Ascending aorta (tissue), 2 donors: ENCODE measurements around the gene PRKACA. TPM values are rescaled to one million over a fixed set of nuclear protein-coding genes. Genes with fewer than 3 reads are reported as not detected.

Experiments used
- DNase-seq, 2 donors: peaks; one replicate each; pipeline ENCODE4 v3.0.0-alpha.2; 2019; ENCODE audit warnings: low spot score in 2 of 2
- H3K27ac ChIP-seq, 2 donors: fragments of 200-600 bp; sonication (generic); one replicate each; pipeline ENCODE4 v1.5.1; 2016 to 2017; ENCODE audit warnings: mild to moderate bottlenecking in 1 of 2
- H3K27me3 ChIP-seq: fragments of 200-600 bp; sonication (generic); one replicate; pipeline ENCODE4 v1.5.1; 2017
- H3K36me3 ChIP-seq, 2 donors: fragments of 200-600 bp; sonication (generic); one replicate each; pipeline ENCODE4 v1.5.1; 2016
- H3K4me1 ChIP-seq, 2 donors: fragments of 200-600 bp; sonication (generic); one replicate each; pipeline ENCODE4 v1.5.1; 2016 to 2017; ENCODE audit warnings: mild to moderate bottlenecking in 1 of 2
- H3K4me3 ChIP-seq, 2 donors: fragments of 200-600 bp; sonication (generic); one replicate each; pipeline ENCODE4 v1.5.1; 2016 to 2017; ENCODE audit warnings: mild to moderate bottlenecking in 1 of 2
- H3K9me3 ChIP-seq, 2 donors: fragments of 200-600 bp; sonication (generic); one replicate each; pipeline ENCODE4 v1.5.1; 2016
- intact Hi-C: fragments of 100-400 bp; cut with DNase I; formaldehyde crosslinking; loops from one replicate; pipeline ENCODE4 v1.15.1; 2023
- total RNA-seq: library from RNA; depleted of rRNA; stranded (reverse); fragments of >200 nt; gene quantifications from one replicate; pipeline ENCODE4 v1.1.0, GENCODE V29; 2016
- TF ChIP-seq, protein P1 (sequence below), 3 experiments: fragments of 200-600 bp in 2 of 3; fragments of 450-650 bp in 1 of 3; sonication (generic) in 2 of 3; IDR thresholded peaks; one replicate each; pipeline ENCODE4 v1.5.1; 2016 to 2019; ENCODE audit warnings: antibody characterized with exemption in 3 of 3, mild to moderate bottlenecking in 1 of 3, moderate library complexity in 1 of 3

PRKACA gene
- total RNA-seq, 1 donor from 2014 or later = 92.6 TPM

DNA sequence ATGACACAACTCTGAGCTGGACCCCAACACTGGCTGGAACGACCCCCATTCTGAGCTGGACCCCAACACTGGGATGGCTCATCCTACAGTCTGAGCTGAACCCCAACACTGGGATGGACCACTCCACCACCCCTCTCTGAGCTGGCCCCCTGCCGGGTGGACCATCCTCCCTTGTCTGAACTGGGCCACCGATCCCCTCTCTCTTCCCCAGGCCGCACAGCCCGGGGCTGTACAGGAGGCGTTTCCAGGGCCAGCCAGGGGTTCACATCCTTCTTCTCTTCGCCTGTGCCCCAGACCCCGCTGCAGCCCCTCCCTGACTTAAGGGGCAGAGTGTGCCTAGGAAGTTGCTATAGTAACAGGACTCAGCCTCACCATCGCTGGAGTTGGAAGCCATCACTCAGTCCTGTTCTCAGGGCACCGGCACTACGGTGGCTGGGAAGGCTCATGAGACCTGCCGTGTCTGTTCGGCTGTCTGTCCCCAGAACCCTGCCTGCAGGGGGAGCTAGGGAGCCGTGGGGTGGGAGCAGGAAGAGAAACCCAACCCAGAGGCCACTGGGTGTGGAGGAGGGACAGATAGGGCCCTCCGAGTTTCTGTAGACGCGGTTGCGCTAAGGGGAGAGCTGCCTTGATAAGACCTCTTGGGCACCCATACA is 3.7 kb downstream of the PRKACA start:
- TF ChIP-seq, protein P1, sequence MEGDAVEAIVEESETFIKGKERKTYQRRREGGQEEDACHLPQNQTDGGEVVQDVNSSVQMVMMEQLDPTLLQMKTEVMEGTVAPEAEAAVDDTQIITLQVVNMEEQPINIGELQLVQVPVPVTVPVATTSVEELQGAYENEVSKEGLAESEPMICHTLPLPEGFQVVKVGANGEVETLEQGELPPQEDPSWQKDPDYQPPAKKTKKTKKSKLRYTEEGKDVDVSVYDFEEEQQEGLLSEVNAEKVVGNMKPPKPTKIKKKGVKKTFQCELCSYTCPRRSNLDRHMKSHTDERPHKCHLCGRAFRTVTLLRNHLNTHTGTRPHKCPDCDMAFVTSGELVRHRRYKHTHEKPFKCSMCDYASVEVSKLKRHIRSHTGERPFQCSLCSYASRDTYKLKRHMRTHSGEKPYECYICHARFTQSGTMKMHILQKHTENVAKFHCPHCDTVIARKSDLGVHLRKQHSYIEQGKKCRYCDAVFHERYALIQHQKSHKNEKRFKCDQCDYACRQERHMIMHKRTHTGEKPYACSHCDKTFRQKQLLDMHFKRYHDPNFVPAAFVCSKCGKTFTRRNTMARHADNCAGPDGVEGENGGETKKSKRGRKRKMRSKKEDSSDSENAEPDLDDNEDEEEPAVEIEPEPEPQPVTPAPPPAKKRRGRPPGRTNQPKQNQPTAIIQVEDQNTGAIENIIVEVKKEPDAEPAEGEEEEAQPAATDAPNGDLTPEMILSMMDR (IDR thresholded peaks at IDR 0.05) = peak in 1 of 3 experiments; percentile 6
- peak overlapping the region; percentile 85 to 90 for H3K27ac ChIP-seq
- H3K4me1 ChIP-seq = peaks cover 24 to 68% of the 10 kb centered on the region in 2 donors
- peak overlapping the region; percentile 25 to 54 for H3K4me3 ChIP-seq
- no peaks in the 10 kb centered on the region for H3K27me3 ChIP-seq
- H3K9me3 ChIP-seq = no peaks in the 10 kb centered on the region
- H3K36me3 ChIP-seq = no peaks in the 10 kb centered on the region
- DNase-seq = no peak
- intact Hi-C loops = no loop called here

DNA sequence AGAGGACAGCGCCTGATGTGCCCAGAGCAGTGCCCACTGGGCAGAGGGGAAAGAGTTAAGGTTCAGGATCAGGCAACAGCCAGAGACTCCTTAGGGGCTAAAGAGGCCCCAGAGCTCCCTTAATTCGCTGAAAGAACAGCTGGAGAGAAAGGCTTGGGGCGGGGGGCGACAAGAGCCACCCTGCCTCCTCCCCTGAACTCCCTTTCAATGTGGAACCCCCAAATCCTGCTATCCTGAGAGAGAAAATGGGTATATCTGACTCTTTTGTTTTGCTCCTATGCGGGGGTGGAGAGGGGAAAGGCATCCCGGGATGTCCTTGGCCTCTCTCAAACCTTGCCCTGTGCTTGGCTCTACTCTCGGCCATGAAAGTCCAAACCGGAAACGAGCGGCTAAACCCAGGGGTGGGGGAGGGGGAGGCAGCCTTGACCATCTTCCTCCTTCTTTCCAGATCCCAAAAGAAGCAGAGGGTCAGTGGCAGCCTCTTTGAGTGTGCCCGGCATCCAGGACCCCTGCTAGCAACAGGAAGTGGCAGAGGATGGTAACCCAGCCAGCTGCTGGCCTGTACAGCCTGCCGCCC is 4.7 kb downstream of the PRKACA start:
- H3K9me3 ChIP-seq = no peaks in the 10 kb centered on the region
- peaks cover 25 to 71% of the 10 kb centered on the region in 2 donors for H3K4me1 ChIP-seq
- H3K27me3 ChIP-seq = no peaks in the 10 kb centered on the region
- H3K27ac ChIP-seq = peak overlapping the region; percentile 85 to 90
- H3K4me3 ChIP-seq = peak overlapping the region; percentile 41 to 54
- intact Hi-C loops = no loop called here
- TF ChIP-seq, protein P1 (IDR thresholded peaks at IDR 0.05) = no peak
- no peaks in the 10 kb centered on the region for H3K36me3 ChIP-seq
- no peak for DNase-seq

DNA sequence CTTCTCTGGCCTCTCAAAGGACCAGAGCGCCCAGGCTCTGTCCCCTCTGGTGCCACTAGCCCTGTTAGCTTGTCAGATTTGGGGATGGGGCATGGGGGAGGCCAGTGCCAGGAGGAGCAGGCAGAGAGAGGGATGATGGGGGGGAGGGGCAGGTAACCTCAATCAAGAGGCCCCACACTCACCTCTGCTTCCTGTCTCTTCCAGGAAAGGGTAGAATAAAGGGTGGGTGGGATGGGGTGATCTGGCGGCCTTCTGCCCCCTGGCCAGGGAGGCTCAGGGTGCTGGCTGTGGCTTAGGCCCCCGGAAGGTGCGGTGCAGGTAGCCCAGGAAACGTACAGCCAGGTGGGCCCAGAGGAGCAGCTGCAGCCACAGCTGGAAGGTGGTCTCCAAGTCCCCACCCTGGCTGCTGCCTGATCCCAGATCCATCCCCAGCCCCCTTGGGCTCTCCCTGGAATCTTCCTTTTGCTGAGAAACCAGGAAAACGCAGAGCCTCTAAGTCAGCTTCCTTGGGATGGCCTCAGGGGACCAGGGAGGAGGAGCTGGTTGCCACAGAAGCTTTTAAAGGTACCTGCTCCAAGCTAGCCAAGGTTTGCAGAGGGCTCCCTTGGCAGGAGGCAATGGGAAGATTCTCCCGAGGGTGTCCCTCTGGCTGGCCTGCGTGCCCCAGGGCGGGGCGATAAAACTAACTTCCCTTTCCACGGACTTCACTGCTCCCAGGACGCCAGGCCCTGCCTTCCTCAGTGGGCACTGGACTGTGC is 5.3 kb downstream of the PRKACA start:
- TF ChIP-seq, protein P1 (IDR thresholded peaks at IDR 0.05) = no peak
- peaks cover 25 to 78% of the 10 kb centered on the region in 2 donors for H3K4me1 ChIP-seq
- DNase-seq = no peak
- H3K9me3 ChIP-seq = no peaks in the 10 kb centered on the region
- peak overlapping the region; percentile 41 to 54 for H3K4me3 ChIP-seq
- intact Hi-C loops = no loop called here
- no peaks in the 10 kb centered on the region for H3K36me3 ChIP-seq
- peak overlapping the region; percentile 85 to 90 for H3K27ac ChIP-seq
- no peaks in the 10 kb centered on the region for H3K27me3 ChIP-seq

DNA sequence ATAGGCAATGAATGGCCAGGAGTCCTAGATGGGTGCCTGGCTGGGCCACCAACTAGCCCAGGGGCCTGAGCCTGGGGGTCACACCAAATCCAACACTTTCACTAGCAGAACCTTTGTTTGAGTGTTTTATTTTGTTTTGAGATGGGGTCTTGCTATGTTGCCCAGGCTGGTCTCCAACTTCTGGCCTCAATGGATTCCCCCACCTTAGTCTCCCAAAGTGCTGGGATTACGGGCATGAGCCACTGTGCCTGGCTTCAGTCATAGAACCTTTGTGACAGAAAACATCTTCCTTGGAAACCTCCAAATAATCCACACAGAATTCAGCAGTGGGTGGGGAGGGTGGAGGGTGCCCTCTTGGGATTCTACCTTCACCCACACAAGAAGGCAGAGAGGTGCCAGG is 6.1 kb downstream of the PRKACA start:
- Histone ChIP-seq H3K4me3 (peak overlapping the region in 1 of 2 donors; percentile 54), H3K27me3 (no peaks in the 10 kb centered on the region), H3K4me1 (peaks cover 25 to 80% of the 10 kb centered on the region in 2 donors), H3K36me3 (peaks cover 4 to 6% of the 10 kb centered on the region in 2 donors), H3K9me3 (no peaks in the 10 kb centered on the region), H3K27ac (peak overlapping the region; percentile 85 to 90)
- TF ChIP-seq, protein P1 (IDR thresholded peaks at IDR 0.05) = no peak
- DNase-seq = no peak
- intact Hi-C loops = no loop called here

DNA sequence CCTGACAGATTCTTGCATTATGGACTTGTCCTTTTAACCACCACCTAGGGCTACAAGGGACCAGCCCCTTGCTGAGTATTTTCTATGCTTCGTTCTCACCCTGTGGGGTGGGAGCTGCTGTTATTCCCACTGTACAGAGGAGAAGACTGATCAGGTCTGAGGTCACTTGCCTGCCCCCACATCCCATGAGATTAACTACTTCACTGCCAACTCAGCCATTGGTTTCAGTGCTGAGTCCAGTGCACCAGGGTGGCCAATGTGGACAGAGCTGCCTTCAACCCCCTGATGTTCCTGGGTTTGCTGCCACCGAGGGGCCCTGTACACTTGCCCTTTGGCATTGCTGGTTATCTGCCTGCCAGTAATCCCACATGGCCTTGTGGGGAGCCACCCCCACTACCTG is 6.9 kb downstream of the PRKACA start:
- peak overlapping the region in 1 of 2 donors; percentile 13 for H3K27ac ChIP-seq
- TF ChIP-seq, protein P1 (IDR thresholded peaks at IDR 0.05) = no peak

More for the DNA sequence above, 6.9 kb downstream of the PRKACA start:
- Histone ChIP-seq H3K36me3 (peaks cover 12 to 14% of the 10 kb centered on the region in 2 donors), H3K27me3 (no peaks in the 10 kb centered on the region), H3K4me1 (peaks cover 25 to 72% of the 10 kb centered on the region in 2 donors), H3K9me3 (no peaks in the 10 kb centered on the region), H3K4me3 (no peak overlapping the region)
- intact Hi-C loops = no loop called here
- no peak for DNase-seq
